Natural killer cell treated with Interleukin-12 subunit alpha and Interleukin-12 subunit beta and Interleukin-15 and Interleukin-18, amount 100 ng/mL, for 72 hours (primary cell): ENCODE data around the gene ZNF12. TPM values are rescaled to one million over a fixed set of nuclear protein-coding genes. Genes with fewer than 3 reads are reported as not detected.

ENCODE experiments used
- ATAC-seq, 2 donors: fragments of 150-1000 bp; cut with Tn5 transposase in 1 of 2; sonication (Bioruptor Pico), chemical (Tn5 transposase) in 1 of 2; 2 replicates each; pipeline ENCODE4 v1.10.0; 2021
- DNase-seq: peaks from one replicate; pipeline ENCODE4 v3.0.0; 2022; ENCODE audit warnings: low spot score
- H3K27ac Mint-ChIP-seq, 2 donors: 1 replicate in 1 of 2; 2 replicates in 1 of 2; pipeline ENCODE4 v1.8.0; 2022; ENCODE audit warnings: mixed read lengths in 2 of 2, mild to moderate bottlenecking in 1 of 2, moderate library complexity in 1 of 2
- H3K27me3 Mint-ChIP-seq, 2 donors: 1 replicate in 1 of 2; 2 replicates in 1 of 2; pipeline ENCODE4 v1.8.0; 2022; ENCODE audit warnings: mixed read lengths in 2 of 2
- H3K36me3 Mint-ChIP-seq: one replicate; pipeline ENCODE4 v1.8.0; 2022; ENCODE audit warnings: mixed read lengths
- H3K4me1 Mint-ChIP-seq, 2 donors: 1 replicate in 1 of 2; 2 replicates in 1 of 2; pipeline ENCODE4 v1.8.0; 2022; ENCODE audit warnings: low read depth in 2 of 2, mixed read lengths in 2 of 2, mild to moderate bottlenecking in 1 of 2
- H3K4me3 Mint-ChIP-seq: one replicate; pipeline ENCODE4 v1.8.0; 2022; ENCODE audit warnings: mixed read lengths
- H3K9me3 Mint-ChIP-seq: 2 replicates; pipeline ENCODE4 v1.8.0; 2022; ENCODE audit warnings: mixed read lengths
- total RNA-seq, 2 donors: library from RNA; stranded (reverse); gene quantifications; one replicate each; pipeline ENCODE4 v1.2.3, GENCODE V29; 2022

Gene ZNF12
- total RNA-seq, 2 donors from 2014 or later = 23.9 to 26.2 TPM

DNA sequence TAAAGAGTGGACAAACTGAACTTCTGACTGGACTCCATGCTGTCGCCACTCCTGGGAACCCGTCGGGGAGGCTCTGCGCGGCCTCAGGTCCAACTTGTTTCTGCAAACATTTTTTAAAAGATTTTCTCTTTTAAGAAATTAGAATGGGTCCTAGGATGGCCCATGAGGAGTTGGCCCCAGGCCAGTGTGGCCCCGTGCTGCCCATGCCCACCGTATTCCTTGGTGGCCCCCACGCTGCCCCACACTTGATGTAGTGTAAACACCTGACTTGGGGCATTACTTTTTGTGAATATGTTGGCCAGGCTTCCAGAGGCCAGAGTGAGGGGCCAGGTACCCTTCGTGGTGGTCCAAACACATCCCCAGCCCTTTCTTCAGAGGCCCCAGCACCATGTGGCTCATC lies 50.3 kb downstream of the ZNF12 start:
- Mint-ChIP-seq H3K4me3 (no peak overlapping the region), H3K4me1 (peaks cover 8 to 12% of the 10 kb centered on the region in 2 donors), H3K36me3 (no peaks in the 10 kb centered on the region), H3K27me3 (no peaks in the 10 kb centered on the region), H3K27ac (no peak overlapping the region), H3K9me3 (no peaks in the 10 kb centered on the region)
- ATAC-seq (no peak), DNase-seq (no peak)

DNA sequence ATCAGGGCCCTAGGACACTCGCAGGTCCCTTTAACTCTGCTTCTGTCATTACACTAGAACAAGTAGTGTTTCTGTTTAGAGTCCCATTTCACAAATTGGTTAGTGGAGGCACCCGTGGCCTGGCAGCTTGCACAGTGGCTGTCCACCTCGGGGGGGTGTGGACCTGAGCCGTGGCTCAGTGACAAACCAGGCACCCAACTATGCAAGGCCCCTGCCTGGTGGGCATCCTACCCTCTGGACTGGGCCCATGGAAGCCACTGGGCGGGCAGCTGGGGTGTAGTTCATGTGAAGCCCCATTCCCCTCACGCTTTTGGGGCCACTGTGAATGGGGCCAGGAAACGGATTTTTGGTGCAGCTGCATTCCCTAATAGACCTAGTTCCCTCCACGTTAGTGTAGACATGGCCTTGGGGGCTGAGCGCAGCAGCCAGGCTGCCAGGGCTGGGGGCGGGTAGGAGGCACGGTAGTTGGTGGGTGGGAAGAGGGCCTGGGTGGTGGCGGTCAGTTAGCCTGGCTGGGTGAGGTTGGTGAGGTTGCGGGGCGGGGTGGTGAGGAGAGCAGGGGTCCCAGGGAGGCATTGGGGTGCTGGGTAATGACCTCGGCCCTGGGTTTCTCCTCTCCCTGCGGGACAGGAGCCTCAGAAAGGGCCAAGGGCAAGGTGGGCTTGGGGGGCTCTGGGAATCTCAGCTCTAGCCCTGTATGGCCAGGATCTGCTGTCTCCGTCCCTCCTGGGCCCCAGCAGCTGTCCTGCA lies 50.9 kb downstream of the ZNF12 start:
- no peaks in the 10 kb centered on the region for H3K27me3 Mint-ChIP-seq
- no peak overlapping the region for H3K27ac Mint-ChIP-seq
- no peak overlapping the region for H3K4me3 Mint-ChIP-seq
- H3K4me1 Mint-ChIP-seq = peaks cover 8 to 12% of the 10 kb centered on the region in 2 donors
- H3K9me3 Mint-ChIP-seq = no peaks in the 10 kb centered on the region
- DNase-seq (no peak), ATAC-seq (no peak)
- H3K36me3 Mint-ChIP-seq = peaks cover 3% of the 10 kb centered on the region

DNA sequence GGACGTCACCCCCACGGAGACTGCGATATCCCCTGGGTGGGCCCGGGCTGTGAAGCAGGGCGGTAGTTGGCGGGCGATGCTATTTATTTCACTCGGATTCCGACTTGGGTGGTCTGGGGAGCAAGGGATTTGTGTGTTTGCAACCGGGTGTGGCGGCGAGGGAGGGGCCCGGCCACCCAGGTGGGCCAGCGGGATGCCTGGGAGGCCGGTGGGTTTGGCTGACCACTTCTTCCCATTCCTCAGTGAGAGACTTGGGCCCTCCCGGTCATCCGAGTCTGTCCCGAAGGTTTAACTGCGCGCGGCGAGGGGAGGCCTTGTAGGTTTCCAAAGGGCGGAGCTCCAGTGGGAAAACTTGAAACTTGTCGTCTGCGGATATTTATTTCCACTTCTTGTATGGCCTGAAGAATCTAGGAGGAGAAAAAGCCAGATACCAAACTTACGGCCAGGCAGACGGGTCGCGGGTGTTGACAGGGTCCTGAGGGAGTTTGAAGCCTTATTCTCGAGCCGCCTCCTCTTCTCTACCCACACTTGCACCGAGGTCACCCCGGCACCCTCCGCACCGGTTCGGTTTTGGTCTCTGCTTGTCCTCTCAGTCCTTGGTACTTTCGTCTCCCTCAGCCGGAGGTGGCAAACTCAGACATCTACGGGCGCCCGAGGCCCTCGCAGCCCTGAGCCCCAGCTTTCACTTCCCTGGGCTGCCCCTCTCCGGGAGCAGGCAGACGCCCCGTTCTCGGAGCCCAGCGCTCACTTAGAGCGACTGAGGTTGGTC lies 51.7 kb downstream of the ZNF12 start:
- DNase-seq = no peak
- H3K4me3 Mint-ChIP-seq = no peak overlapping the region
- H3K4me1 Mint-ChIP-seq = peaks cover 8 to 12% of the 10 kb centered on the region in 2 donors
- H3K27me3 Mint-ChIP-seq = no peaks in the 10 kb centered on the region
- peaks cover 5% of the 10 kb centered on the region for H3K36me3 Mint-ChIP-seq
- H3K9me3 Mint-ChIP-seq = no peaks in the 10 kb centered on the region
- no peak for ATAC-seq
- no peak overlapping the region for H3K27ac Mint-ChIP-seq

DNA sequence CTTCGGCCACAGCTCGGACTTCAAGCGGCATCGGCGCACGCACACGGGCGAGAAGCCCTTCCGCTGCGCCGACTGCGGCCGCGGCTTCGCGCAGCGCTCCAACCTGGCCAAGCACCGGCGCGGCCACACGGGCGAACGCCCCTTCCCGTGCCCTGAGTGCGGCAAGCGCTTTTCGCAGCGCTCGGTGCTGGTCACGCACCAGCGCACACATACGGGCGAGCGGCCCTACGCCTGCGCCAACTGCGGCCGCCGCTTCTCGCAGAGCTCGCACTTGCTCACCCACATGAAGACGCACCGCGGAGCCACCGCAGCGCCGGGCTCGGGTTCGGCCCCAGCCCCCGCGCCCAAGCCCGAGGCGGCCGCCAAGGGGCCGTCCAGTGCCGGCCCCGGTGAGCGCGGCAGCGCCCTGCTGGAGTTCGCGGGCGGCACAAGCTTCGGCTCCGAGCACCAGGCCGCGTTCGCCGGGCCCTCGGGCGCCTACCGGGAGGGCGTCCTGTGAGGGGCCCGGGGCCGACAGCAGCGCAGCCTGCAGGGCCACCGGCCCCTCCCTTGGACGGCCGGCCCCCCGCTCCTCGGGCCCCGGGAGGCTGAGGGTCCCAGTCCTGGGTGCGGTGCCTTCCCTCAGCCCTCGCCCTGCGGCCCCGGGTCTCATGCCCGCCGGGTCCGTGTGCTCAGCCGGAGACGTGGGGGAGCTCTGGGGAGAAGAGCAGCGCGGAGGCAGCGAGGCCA lies 52.5 kb downstream of the ZNF12 start:
- Mint-ChIP-seq H3K4me1 (peaks cover 8 to 11% of the 10 kb centered on the region in 2 donors), H3K27me3 (no peaks in the 10 kb centered on the region), H3K27ac (no peak overlapping the region), H3K9me3 (no peaks in the 10 kb centered on the region), H3K4me3 (no peak overlapping the region), H3K36me3 (peaks cover 5% of the 10 kb centered on the region)
- ATAC-seq (no peak), DNase-seq (no peak)

DNA sequence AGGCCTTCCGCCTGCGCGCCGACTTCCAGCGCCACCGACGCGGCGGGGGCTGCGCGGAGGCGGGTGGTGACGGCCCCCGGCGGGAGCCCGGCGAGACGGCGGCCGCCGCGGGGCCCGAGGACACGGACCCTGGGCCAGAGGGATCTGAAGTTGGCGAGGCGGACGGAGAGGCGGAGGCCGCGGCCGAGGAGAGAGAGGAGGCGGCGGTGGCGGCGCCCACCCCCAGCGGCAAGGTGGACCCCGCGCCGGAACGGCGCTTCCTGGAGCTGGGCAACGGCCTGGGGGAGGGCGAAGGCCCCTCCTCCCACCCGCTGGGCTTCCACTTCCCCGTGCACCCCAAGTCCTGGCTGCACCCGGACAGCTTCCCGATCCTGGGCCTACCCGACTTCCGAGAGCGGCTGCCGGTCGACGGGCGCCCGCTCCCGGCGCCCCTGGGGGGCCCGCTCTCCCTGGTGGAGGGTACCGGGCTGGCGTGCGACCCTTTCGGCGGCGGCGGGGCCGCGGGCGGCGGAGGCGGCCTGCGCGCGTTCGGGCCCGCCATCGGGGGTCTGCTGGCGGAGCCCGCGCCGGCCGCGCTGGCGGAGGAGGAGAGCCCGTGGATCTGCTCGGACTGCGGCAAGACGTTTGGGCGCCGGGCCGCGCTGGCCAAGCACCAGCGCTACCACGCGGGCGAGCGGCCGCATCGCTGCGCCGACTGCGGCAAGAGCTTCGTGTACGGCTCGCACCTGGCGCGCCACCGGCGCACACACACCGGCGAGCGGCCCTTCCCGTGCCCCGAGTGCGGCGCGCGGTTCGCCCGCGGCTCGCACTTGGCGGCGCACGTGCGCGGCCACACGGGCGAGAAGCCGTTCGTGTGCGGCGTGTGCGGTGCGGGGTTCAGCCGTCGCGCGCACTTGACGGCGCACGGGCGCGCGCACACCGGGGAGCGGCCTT lies 53.4 kb downstream of the ZNF12 start:
- Mint-ChIP-seq H3K9me3 (no peaks in the 10 kb centered on the region), H3K4me1 (peaks cover 3 to 4% of the 10 kb centered on the region in 2 donors), H3K36me3 (peaks cover 5% of the 10 kb centered on the region), H3K4me3 (no peak overlapping the region), H3K27me3 (no peaks in the 10 kb centered on the region), H3K27ac (no peak overlapping the region)
- DNase-seq = no peak
- no peak for ATAC-seq

DNA sequence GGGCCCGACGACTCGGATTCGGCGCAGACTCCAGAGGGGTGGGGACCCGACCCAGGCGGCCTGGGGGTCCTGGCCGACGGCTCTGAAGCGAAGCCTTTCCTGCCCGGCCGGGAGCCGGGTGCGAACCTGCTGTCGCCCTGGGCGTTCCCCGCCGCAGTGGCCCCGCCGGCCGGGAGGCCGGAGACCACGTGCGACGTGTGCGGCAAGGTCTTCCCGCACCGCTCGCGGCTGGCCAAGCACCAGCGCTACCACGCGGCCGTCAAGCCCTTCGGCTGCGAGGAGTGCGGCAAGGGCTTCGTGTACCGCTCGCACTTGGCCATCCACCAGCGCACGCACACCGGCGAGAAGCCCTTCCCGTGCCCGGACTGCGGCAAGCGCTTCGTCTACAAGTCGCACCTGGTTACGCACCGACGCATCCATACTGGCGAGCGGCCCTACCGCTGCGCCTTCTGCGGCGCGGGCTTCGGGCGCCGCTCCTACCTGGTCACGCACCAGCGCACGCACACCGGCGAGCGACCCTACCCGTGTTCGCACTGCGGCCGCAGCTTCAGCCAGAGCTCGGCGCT lies 54.2 kb downstream of the ZNF12 start:
- no peak overlapping the region for H3K4me3 Mint-ChIP-seq
- ATAC-seq = no peak
- no peaks in the 10 kb centered on the region for H3K27me3 Mint-ChIP-seq
- H3K27ac Mint-ChIP-seq = no peak overlapping the region
- no peaks in the 10 kb centered on the region for H3K9me3 Mint-ChIP-seq
- peaks cover 5% of the 10 kb centered on the region for H3K36me3 Mint-ChIP-seq
- H3K4me1 Mint-ChIP-seq = no peaks in the 10 kb centered on the region
- DNase-seq = no peak

DNA sequence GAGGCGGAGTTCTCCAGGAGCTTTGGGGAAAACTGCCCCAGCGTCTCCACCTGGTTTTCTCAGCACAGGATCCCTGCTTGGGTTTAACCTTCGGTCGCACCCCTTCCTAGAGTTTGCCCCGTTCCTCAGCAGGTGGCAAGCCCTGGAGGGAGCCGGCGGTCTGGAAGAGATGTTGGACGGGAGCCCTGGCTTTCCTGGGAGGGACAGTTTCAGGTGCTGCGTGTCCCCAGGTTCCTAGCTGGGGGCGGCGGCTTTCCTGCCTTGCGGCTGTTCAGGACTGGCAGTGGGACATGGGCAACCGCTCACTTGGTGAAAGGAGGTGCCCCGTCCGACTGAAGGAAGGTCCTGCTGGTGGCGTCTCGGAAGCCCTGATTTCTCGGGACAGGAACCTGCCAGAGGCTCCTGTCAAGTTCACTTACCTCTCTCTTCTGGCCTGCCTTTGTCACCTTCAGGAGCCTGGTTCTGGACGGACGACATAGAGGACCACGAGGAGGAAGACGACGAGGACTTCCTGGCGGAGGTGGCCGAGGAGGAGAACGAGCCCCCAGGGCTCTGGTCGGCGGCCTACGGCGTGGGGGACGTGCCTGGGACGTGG lies 54.8 kb downstream of the ZNF12 start:
- Mint-ChIP-seq H3K4me3 (no peak overlapping the region), H3K27ac (no peak overlapping the region), H3K4me1 (no peaks in the 10 kb centered on the region), H3K27me3 (no peaks in the 10 kb centered on the region), H3K36me3 (peaks cover 5% of the 10 kb centered on the region), H3K9me3 (no peaks in the 10 kb centered on the region)
- ATAC-seq = no peak
- DNase-seq = no peak

DNA sequence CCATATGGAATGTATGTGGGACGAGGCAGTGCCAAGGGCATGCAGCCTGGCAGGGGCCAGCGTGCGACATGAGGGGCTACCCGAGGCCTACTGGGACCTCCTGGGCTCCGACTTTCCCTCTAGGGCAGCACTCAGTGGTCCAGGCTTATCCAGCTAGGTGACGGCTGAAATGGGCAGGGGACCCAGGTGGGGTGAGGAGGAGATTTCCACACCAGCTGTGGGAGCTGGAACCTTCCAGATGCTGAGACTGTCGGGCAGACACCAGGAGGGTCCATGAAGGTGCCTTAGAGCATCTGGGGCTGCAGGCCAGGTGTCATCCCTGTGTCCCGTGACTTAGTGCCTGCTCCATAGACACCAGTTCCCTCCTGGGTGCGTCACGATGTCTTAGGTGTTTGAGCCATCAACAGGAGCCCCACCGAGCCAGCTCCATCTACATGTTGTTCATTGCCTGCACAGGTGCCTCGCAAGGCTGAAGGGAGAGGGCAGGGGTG lies 56.2 kb downstream of the ZNF12 start:
- DNase-seq (no peak), ATAC-seq (no peak)
- no peak overlapping the region for H3K4me3 Mint-ChIP-seq
- H3K27me3 Mint-ChIP-seq = no peaks in the 10 kb centered on the region
- no peaks in the 10 kb centered on the region for H3K9me3 Mint-ChIP-seq
- no peak overlapping the region for H3K27ac Mint-ChIP-seq
- peaks cover 5% of the 10 kb centered on the region for H3K36me3 Mint-ChIP-seq
- no peaks in the 10 kb centered on the region for H3K4me1 Mint-ChIP-seq

DNA sequence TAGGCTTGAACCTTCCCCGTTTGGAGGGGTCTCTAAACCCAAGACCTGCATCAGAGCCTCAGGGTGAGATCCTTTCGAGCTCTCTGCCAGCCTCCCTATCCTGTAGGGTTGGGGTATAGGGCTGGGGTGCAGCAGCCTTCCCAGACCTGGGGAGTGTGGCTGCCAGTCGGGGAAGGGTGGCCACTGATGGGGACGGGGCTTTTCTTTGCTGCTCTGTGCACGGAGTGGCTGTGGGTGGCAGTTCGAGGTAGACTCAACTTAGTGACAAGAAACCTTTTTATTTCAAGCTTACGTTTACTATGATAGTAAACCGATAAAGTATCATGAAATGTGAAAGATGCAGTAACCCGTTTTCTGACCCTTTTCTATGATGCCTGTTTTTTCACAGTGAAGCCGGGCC lies 56.7 kb downstream of the ZNF12 start:
- H3K4me3 Mint-ChIP-seq = no peak overlapping the region
- H3K9me3 Mint-ChIP-seq = no peaks in the 10 kb centered on the region
- DNase-seq = no peak
- no peak for ATAC-seq
- no peaks in the 10 kb centered on the region for H3K27me3 Mint-ChIP-seq
- H3K36me3 Mint-ChIP-seq = peaks cover 5% of the 10 kb centered on the region
- no peak overlapping the region for H3K27ac Mint-ChIP-seq
- H3K4me1 Mint-ChIP-seq = no peaks in the 10 kb centered on the region

DNA sequence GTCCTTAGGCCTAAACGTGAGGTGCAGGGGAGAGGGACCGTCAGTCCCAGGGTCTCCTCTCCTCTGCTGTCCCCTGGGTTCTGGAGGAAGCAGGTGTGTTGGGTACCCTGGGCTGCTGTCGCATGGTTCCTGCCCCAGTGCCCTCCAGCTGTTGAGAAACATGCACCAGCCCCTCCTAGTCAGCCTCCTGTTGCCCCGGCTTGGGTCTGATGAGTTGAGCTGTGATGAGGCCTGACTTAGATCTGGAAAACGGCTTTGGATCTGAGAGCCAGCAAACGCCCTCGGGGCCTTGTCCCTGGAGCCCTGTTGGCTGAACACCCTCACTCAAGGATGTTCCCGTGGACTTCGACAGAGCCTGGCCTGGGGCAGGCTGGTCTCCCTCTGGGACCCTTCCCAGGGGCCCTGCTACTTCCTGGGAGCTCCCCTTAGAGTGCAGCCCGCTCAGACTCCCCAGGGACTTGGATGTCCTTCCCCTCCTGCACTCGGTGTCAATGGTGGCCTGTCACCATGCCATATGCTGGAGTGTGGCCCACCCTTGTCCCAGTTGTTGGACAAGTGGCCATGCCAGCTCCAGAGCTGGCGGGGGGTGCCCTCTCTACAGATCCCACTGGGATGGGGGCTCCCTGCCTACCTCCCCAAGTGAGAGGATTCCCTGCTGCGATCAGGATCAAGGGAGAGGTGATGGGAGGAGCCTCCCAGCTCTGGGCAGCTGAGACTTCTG lies 57.3 kb downstream of the ZNF12 start:
- no peak overlapping the region for H3K4me3 Mint-ChIP-seq
- DNase-seq = no peak
- H3K4me1 Mint-ChIP-seq = no peaks in the 10 kb centered on the region
- ATAC-seq = no peak
- H3K27ac Mint-ChIP-seq = no peak overlapping the region
- H3K9me3 Mint-ChIP-seq = no peaks in the 10 kb centered on the region
- peaks cover 5% of the 10 kb centered on the region for H3K36me3 Mint-ChIP-seq
- H3K27me3 Mint-ChIP-seq = no peaks in the 10 kb centered on the region

DNA sequence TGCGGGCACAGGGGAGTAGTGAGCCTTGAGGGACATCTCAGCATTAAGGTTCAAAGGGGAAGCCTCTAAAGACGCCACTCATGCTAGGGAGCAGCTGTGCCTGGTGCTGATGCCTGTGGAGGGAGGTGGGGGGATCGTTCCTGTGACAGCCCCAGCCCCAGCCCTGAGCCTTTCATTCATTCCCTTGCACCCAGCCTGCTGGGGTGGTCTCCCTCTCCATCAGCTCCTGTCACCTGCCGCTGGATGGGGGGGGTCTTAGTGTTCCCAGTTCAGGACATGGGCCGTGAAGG lies 58.0 kb downstream of the ZNF12 start:
- Mint-ChIP-seq H3K4me1 (no peaks in the 10 kb centered on the region), H3K4me3 (no peak overlapping the region), H3K9me3 (no peaks in the 10 kb centered on the region), H3K36me3 (peaks cover 5% of the 10 kb centered on the region), H3K27me3 (no peaks in the 10 kb centered on the region), H3K27ac (no peak overlapping the region)
- ATAC-seq (no peak), DNase-seq (no peak)

DNA sequence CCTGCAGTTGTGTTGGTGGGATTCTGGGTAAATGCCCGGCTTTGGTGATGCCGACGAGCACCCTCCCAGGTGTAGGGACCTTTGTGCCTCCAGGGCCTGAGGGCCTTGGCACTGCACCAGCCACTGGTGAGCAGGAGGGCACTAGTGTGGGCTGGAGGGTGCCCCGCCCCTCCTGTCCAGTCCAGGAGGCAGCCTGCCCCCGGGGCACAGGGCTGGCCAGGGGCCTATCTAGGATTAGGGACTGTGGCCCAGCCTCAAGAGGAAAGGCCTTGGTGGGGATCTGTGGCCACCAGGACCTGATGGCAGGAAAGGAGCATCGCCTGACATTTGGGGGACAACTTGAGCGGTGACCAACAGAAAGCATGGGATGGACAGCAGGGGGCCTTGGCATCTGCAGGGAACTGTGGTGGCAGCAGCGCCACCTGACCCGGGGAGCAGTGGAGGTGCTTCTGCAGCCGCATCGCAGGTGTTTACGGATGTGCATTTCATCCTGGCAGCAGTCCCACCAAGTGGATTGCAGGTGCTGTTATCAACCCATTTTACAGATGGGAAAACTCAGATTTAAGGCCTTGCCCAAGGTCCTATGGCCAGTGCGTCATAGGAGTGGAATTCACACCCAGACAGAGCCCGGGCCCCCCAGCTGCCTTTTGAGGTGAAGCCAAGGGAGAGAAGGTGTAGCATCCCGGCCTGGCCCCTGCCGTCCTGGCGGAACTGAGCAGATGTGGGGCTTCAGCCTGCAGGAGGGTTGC lies 58.5 kb downstream of the ZNF12 start:
- peaks cover 5% of the 10 kb centered on the region for H3K36me3 Mint-ChIP-seq
- H3K4me1 Mint-ChIP-seq = no peaks in the 10 kb centered on the region

More for the DNA sequence above, 58.5 kb downstream of the ZNF12 start:
- H3K27me3 Mint-ChIP-seq = no peaks in the 10 kb centered on the region
- no peaks in the 10 kb centered on the region for H3K9me3 Mint-ChIP-seq
- ATAC-seq = no peak
- DNase-seq = no peak
- H3K27ac Mint-ChIP-seq = no peak overlapping the region
- no peak overlapping the region for H3K4me3 Mint-ChIP-seq
